PFSK-1 (cell line): ENCODE measurements around the gene ITK.

Experiments
- FOXP2 ChIP-seq: optimal IDR thresholded peaks from 2 replicates; pipeline ENCODE3; 2011; ENCODE audit warnings: borderline replicate concordance, control low read depth, inconsistent platforms; ENCODE audit not compliant: insufficient read depth; ENCODE audit errors: extremely low read length, extremely low read depth
- POLR2AphosphoS5 ChIP-seq: IDR thresholded peaks from 2 replicates; pipeline ENCODE4 v1.6.1; 2012; ENCODE audit warnings: low read depth, mild to moderate bottlenecking, control low read depth, low read length, moderate library complexity
- SIN3A ChIP-seq: IDR thresholded peaks from 2 replicates; pipeline ENCODE4 v1.6.1; 2012; ENCODE audit warnings: mild to moderate bottlenecking, low read length, moderate library complexity, borderline replicate concordance; ENCODE audit not compliant: insufficient read depth
- TAF1 ChIP-seq: IDR thresholded peaks from 2 replicates; pipeline ENCODE4 v1.6.1; 2012; ENCODE audit warnings: low read length, control low read depth, borderline replicate concordance; ENCODE audit not compliant: insufficient read depth
- TF ChIP-seq, protein P1 (sequence below), 2 experiments: IDR thresholded peaks; 2 replicates each; pipeline versions ENCODE4 v1.6.1 to v1.8.0; 2011 to 2012; ENCODE audit warnings: low read depth in 2 of 2, low read length in 2 of 2, control low read depth in 1 of 2, inconsistent platforms in 1 of 2, mild to moderate bottlenecking in 1 of 2, moderate library complexity in 1 of 2; ENCODE audit not compliant: insufficient read depth in 1 of 2

DNA sequence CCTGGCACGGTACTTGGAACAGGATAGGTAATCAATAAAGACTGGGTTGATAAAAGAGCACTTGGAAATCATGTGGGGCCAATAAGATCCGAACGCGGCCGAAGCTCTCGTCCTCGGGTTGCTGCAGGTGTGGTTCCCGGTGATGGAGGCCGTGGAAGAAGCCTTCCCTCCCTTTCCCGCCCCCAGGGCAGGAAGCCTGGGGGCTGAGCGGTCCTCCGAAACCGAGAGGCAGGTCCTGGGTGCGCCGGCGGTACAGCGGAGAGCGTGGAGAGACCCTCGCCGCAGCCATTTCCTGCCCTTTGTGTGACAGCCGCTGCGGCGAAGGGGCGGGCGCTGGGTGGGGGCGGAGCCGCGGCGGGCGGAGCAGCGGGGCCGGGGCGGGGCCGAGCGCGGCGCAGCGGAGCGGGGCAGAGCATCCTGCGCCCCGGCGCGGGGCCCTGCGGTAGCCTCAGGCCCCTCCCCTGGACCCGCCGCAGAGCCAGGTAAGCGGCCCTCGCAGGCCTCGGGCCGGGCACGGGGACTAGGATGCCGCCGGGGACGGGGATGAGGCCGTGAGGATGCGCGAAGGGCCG is 85.2 kb downstream of the ITK start, which contains the start of gene CYFIP2:
- TF ChIP-seq, protein P1, sequence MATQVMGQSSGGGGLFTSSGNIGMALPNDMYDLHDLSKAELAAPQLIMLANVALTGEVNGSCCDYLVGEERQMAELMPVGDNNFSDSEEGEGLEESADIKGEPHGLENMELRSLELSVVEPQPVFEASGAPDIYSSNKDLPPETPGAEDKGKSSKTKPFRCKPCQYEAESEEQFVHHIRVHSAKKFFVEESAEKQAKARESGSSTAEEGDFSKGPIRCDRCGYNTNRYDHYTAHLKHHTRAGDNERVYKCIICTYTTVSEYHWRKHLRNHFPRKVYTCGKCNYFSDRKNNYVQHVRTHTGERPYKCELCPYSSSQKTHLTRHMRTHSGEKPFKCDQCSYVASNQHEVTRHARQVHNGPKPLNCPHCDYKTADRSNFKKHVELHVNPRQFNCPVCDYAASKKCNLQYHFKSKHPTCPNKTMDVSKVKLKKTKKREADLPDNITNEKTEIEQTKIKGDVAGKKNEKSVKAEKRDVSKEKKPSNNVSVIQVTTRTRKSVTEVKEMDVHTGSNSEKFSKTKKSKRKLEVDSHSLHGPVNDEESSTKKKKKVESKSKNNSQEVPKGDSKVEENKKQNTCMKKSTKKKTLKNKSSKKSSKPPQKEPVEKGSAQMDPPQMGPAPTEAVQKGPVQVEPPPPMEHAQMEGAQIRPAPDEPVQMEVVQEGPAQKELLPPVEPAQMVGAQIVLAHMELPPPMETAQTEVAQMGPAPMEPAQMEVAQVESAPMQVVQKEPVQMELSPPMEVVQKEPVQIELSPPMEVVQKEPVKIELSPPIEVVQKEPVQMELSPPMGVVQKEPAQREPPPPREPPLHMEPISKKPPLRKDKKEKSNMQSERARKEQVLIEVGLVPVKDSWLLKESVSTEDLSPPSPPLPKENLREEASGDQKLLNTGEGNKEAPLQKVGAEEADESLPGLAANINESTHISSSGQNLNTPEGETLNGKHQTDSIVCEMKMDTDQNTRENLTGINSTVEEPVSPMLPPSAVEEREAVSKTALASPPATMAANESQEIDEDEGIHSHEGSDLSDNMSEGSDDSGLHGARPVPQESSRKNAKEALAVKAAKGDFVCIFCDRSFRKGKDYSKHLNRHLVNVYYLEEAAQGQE (IDR thresholded peaks at IDR 0.05; ENCODE audit: insufficient read depth in 1 of 2, low read depth in 2 of 2, low read length in 2 of 2), result no peak
- no peak for TF ChIP-seq TAF1
- no peak for TF ChIP-seq POLR2AphosphoS5
- no peak for TF ChIP-seq SIN3A
- TF ChIP-seq FOXP2, result no peak
